HepG2 (cell line): Measurements from ENCODE around the gene SIVA1. TPM values are rescaled to one million over a fixed set of nuclear protein-coding genes. Genes with fewer than 3 reads are reported as not detected.

ENCODE experiments used
- AFF4 ChIP-seq: sonication (generic); formaldehyde crosslinking; IDR thresholded peaks from 2 replicates; pipeline ENCODE4 v1.4.0; 2020; ENCODE audit warnings: missing genetic modification reagents
- BCL3 ChIP-seq: sonication (generic); formaldehyde crosslinking; IDR thresholded peaks from 2 replicates; pipeline ENCODE4 v1.5.1; 2020; ENCODE audit warnings: mild to moderate bottlenecking, missing genetic modification reagents, moderate library complexity
- BHLHE40 ChIP-seq: IDR thresholded peaks from 2 replicates; pipeline ENCODE4 v1.6.1; 2011; ENCODE audit warnings: low read length, improper control_type of control experiment
- FOXK1 ChIP-seq: sonication (generic); formaldehyde crosslinking; IDR thresholded peaks from 2 replicates; pipeline ENCODE4 v1.4.0; 2020; ENCODE audit warnings: low read depth, missing genetic modification reagents, borderline replicate concordance
- GATA4 ChIP-seq: sonication (generic); IDR thresholded peaks from 2 replicates; pipeline ENCODE4 v1.6.1; 2016; ENCODE audit warnings: antibody characterized with exemption, low read depth, borderline replicate concordance
- HDAC2 ChIP-seq: sonication (generic); formaldehyde crosslinking; IDR thresholded peaks from 2 replicates; pipeline ENCODE4 v1.4.0; 2020; ENCODE audit warnings: missing genetic modification reagents
- HMGA1 ChIP-seq: sonication (generic); formaldehyde crosslinking; conservative IDR thresholded peaks from 2 replicates; pipeline ENCODE4 v1.4.0; 2020; ENCODE audit warnings: missing genetic modification reagents
- PBX3 ChIP-seq: sonication (generic); formaldehyde crosslinking; IDR thresholded peaks from 2 replicates; pipeline ENCODE4 v1.8.1; 2023; ENCODE audit warnings: missing genetic modification reagents, inconsistent platforms, borderline replicate concordance
- RNF219 ChIP-seq: sonication (generic); formaldehyde crosslinking; IDR thresholded peaks from 2 replicates; pipeline ENCODE4 v1.5.0; 2020; ENCODE audit warnings: mild to moderate bottlenecking, missing genetic modification reagents
- RXRB ChIP-seq: IDR thresholded peaks from 2 replicates; pipeline ENCODE4 v1.6.1; 2016; ENCODE audit warnings: borderline replicate concordance, missing genetic modification reagents, missing compliant biosample characterization
- SAP130 ChIP-seq: IDR thresholded peaks from 2 replicates; pipeline ENCODE4 v1.6.1; 2016; ENCODE audit warnings: low read depth
- XRCC5 ChIP-seq: fragments of 200-400 bp; formaldehyde crosslinking; optimal IDR thresholded peaks from 2 replicates; pipeline ENCODE3; 2017; ENCODE audit warnings: mild to moderate bottlenecking, low read length
- ZNF20 ChIP-seq: sonication (generic); formaldehyde crosslinking; IDR thresholded peaks from 2 replicates; pipeline ENCODE4 v1.4.0; 2020; ENCODE audit warnings: mild to moderate bottlenecking, moderate library complexity, missing genetic modification reagents
- ZNF383 ChIP-seq: sonication (generic); formaldehyde crosslinking; IDR thresholded peaks from 2 replicates; pipeline ENCODE4 v1.4.0; 2020; ENCODE audit warnings: missing genetic modification reagents, mild to moderate bottlenecking, borderline replicate concordance
- ZNF430 ChIP-seq: sonication (generic); formaldehyde crosslinking; IDR thresholded peaks from 2 replicates; pipeline ENCODE4 v1.9.0; 2021; ENCODE audit warnings: mild to moderate bottlenecking, missing genetic modification reagents
- ZNF614 ChIP-seq: IDR thresholded peaks from 2 replicates; pipeline ENCODE4 v1.6.1; 2018; ENCODE audit warnings: missing biosample characterization, missing genetic modification reagents, inconsistent platforms, borderline replicate concordance
- ZNF781 ChIP-seq: sonication (generic); formaldehyde crosslinking; IDR thresholded peaks from 2 replicates; pipeline ENCODE4 v1.5.1; 2020; ENCODE audit warnings: borderline replicate concordance, mild to moderate bottlenecking, missing genetic modification reagents; ENCODE audit errors: not compliant biosample characterization
- ZNF816 ChIP-seq: sonication (generic); formaldehyde crosslinking; IDR thresholded peaks from 2 replicates; pipeline ENCODE4 v1.8.0; 2022; ENCODE audit warnings: missing genetic modification reagents, mild to moderate bottlenecking, borderline replicate concordance
- polyA plus RNA-seq, 8 experiments: library from polyadenylated mRNA; depleted of rRNA in 3 of 8; stranded (reverse) in 7 of 8; unstranded in 1 of 8; fragments of >200 nt; fragmentation: Illumina TruSeq in 4 of 8; extraction: Trizol in 4 of 8; gene quantifications; 2 replicates each; pipeline versions ENCODE4 v1.2.1 to v1.2.3, GENCODE V29; 2011 to 2016; ENCODE audit warnings: low read depth in 4 of 8, missing spikeins in 1 of 8, mixed read lengths in 1 of 8; ENCODE audit not compliant: insufficient read depth in 1 of 8
- total RNA-seq, 5 experiments: library from RNA; depleted of rRNA; stranded (reverse); fragments of >200 nt; fragmentation: Illumina TruSeq; extraction: Trizol; gene quantifications; 2 replicates each; pipeline ENCODE4 v1.2.3, GENCODE V29; 2016; ENCODE audit warnings: low read depth in 1 of 5

The SIVA1 gene
- total and polyA plus RNA-seq, 2 of the 13 experiments (the other 11 are each of a cell fraction or from before 2014, with no cell fraction given) = 123 to 186 TPM

- peak; percentile 56; the same call in 1 of the 2 replicates for TF ChIP-seq RXRB (CRISPR knock-in tag)
- peak; percentile 20; the same call in 1 of the 2 replicates for TF ChIP-seq FOXK1
- no peak for TF ChIP-seq RNF219 (CRISPR knock-in tag)
- TF ChIP-seq BHLHE40 = peak; percentile 21; the same call in 1 of the 2 replicates
- TF ChIP-seq HMGA1 (CRISPR knock-in tag) = no peak
- peak; percentile 78; the same call in 1 of the 2 replicates for TF ChIP-seq AFF4
- TF ChIP-seq HDAC2 (CRISPR knock-in tag) = peak; percentile 59
- no peak; the same call in 1 of the 2 replicates for TF ChIP-seq BCL3 (CRISPR knock-in tag)
- peak; percentile 95 for TF ChIP-seq SAP130
- peak; percentile 81; the same call in 1 of the 2 replicates for TF ChIP-seq ZNF430
- no peak for TF ChIP-seq XRCC5
- no peak for TF ChIP-seq ZNF383 (CRISPR knock-in tag)
- no peak for TF ChIP-seq PBX3
- peak; percentile 73; the same call in 1 of the 2 replicates for TF ChIP-seq ZNF816 (CRISPR knock-in tag)
- TF ChIP-seq GATA4 = peak; percentile 91
- TF ChIP-seq ZNF20 = 0 out of 2 replicates have a peak, but pooled peaks have one; percentile 3
- TF ChIP-seq ZNF781 (CRISPR knock-in tag) = peak; percentile 66
- 0 out of 2 replicates have a peak, but pooled peaks have one; percentile 54 for TF ChIP-seq ZNF614 (CRISPR knock-in tag)
These were observed 14.1 kb downstream of the SIVA1 start (continued) for GRCh38 chr14:104766863-104767633.
